Esophagus muscularis mucosa (tissue), 4 donors: ENCODE measurements around the gene ZNF598.

ENCODE experiments used
- EP300 ChIP-seq: sonication (generic); formaldehyde crosslinking; IDR thresholded peaks from one replicate; pipeline ENCODE4 v1.6.1; 2017; ENCODE audit warnings: antibody characterized with exemption
- POLR2A ChIP-seq: fragments of 450-650 bp; IDR thresholded peaks from one replicate; pipeline ENCODE4 v1.6.1; 2017; ENCODE audit warnings: antibody characterized with exemption, moderate library complexity, mild to moderate bottlenecking, low read depth
- POLR2AphosphoS5 ChIP-seq, 2 donors: sonication (generic); formaldehyde crosslinking; IDR thresholded peaks; one replicate each; pipeline ENCODE4 v1.6.1; 2017; ENCODE audit warnings: antibody characterized with exemption in 2 of 2
- TF ChIP-seq, protein P1 (sequence below), 3 experiments: fragments of 200-600 bp in 2 of 3; fragments of 450-650 bp in 1 of 3; sonication (generic) in 2 of 3; IDR thresholded peaks; one replicate each; pipeline ENCODE4 v1.5.1; 2017 to 2019; ENCODE audit warnings: antibody characterized with exemption in 3 of 3, mild to moderate bottlenecking in 2 of 3, moderate library complexity in 1 of 3

DNA sequence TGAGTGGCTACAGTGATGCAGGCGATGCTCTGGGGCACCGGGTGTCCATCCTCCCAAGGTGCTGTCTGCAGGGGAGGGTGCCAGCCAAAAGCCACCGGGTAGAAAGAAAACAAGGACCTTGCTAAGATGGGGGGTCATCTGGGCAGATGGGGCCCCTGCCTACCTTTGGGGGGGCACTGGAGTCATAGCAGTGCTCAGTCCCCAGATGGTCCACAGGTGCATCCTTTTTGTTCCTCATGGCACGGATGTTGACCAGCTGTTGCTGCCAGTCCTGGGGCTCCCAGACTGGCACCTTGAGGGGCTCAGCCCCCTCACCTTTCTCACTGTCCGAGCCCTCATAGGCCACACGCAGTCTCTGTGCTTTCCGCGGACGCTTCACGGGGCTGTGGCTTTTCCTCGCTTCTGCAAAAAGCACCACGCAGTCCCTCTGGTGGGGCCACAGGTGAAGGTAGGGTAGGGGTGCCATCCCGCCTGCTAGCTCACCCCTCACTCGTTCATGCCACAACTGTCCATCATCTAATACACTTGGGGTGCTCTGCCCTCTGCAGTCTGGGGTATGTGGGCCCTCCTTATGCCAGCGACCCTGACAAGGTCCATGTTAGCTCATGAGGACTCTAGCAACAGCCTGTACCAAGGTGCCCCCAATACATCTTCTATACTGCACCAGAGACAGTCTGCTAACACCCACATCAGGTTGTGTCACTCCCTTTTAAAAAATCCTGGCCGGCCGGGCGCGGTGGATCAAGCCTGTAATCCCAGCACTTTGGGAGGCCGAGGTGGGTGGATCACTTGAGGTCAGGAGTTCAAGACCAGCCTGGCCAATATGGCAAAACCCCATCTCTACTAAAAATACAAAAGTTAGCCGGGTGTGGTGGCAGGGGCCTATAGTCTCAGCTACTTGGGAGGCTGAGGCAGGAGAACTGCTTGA, 36.6 kb upstream of the ZNF598 start:
- TF ChIP-seq, protein P1, sequence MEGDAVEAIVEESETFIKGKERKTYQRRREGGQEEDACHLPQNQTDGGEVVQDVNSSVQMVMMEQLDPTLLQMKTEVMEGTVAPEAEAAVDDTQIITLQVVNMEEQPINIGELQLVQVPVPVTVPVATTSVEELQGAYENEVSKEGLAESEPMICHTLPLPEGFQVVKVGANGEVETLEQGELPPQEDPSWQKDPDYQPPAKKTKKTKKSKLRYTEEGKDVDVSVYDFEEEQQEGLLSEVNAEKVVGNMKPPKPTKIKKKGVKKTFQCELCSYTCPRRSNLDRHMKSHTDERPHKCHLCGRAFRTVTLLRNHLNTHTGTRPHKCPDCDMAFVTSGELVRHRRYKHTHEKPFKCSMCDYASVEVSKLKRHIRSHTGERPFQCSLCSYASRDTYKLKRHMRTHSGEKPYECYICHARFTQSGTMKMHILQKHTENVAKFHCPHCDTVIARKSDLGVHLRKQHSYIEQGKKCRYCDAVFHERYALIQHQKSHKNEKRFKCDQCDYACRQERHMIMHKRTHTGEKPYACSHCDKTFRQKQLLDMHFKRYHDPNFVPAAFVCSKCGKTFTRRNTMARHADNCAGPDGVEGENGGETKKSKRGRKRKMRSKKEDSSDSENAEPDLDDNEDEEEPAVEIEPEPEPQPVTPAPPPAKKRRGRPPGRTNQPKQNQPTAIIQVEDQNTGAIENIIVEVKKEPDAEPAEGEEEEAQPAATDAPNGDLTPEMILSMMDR (IDR thresholded peaks at IDR 0.05) = no peak
- no peak for TF ChIP-seq POLR2A
- no peak for TF ChIP-seq POLR2AphosphoS5 (IDR thresholded peaks at IDR 0.05)
- TF ChIP-seq EP300 = no peak
